BJ (cell line): Measurements from ENCODE around the gene EFCAB6. TPM values are rescaled to one million over a fixed set of nuclear protein-coding genes. Genes with fewer than 3 reads are reported as not detected.

Experiments
- CTCF ChIA-PET: fragments of 350-600 bp; formaldehyde crosslinking; extraction: SDS; loops from one replicate; lab custom pipeline; 2021; ENCODE audit warnings: antibody characterized with exemption, inconsistent platforms; lab: Yijun Ruan, JAX
- POLR2A ChIA-PET: fragments of 300-600 bp; sonication (Branson Sonifier 250); formaldehyde crosslinking; extraction: SDS; loops from one replicate; lab custom pipeline; 2021; ENCODE audit warnings: antibody characterized with exemption; lab: Charles Lee
- DNase-seq: peaks from one replicate; pipeline ENCODE4 v3.0.0-alpha.2; 2011; ENCODE audit warnings: low read depth
- H3K27me3 ChIP-seq: 2 replicates; pipeline ENCODE4 v1.6.0; 2011; ENCODE audit warnings: low read length; ENCODE audit not compliant: control insufficient read depth, insufficient read depth
- H3K36me3 ChIP-seq: 2 replicates; pipeline ENCODE4 v1.5.1; 2011; ENCODE audit warnings: low read length; ENCODE audit not compliant: control insufficient read depth, insufficient read depth
- H3K4me3 ChIP-seq: 2 replicates; pipeline ENCODE4 v1.5.1; 2011; ENCODE audit warnings: low read depth, mild to moderate bottlenecking, control low read depth, low read length
- polyA plus RNA-seq: library from polyadenylated mRNA; depleted of rRNA; stranded (reverse); fragments of >200 nt; gene quantifications from 2 replicates; pipeline ENCODE4 v1.2.3, GENCODE V29; 2011
- TF ChIP-seq, protein P1 (sequence below): IDR thresholded peaks from 2 replicates; pipeline ENCODE4 v1.5.1; 2011; ENCODE audit warnings: low read depth, mild to moderate bottlenecking, control low read depth, inconsistent platforms, low read length, moderate library complexity; ENCODE audit not compliant: insufficient read depth

EFCAB6 gene
- polyA plus RNA-seq, 1 experiment, result 0.75 TPM

DNA sequence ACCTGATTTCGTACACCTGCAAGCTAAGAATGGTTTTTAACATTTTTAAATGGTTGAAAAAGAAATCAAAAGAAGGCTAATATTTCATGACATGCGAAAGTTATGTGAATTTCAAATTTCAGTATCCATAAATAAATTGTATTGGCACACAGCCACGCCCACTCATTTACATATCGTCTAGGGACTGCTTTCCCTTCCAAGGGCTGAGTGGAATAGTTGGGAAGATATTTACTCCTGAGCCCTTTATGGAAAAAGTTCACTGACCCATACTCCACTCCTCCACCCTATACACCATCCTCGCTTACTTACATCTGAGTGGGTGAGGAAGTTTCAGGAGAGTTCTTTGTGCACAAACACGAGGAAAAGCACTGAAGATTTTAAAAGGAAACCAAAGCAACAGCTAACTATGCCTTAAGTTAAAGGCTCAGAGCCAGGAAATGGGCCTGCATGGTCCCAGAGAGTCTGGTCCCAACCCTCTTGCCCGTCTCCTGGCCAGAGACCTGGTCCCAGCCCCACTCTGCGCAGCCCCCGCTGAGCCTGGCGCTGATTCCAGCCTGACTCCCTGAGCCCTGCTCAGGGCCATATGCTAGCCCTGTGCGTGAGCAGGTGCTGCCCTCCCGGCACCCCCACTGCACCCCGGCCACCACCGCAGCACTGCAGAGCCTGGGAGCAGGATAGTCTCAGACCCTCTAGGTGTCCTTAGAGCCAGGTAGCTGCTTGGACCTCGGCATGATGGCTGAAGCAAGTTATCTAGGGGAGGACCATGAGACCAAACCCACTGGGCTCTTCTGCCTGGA, 69.8 kb downstream of the EFCAB6 start:
- CTCF ChIA-PET, result interaction anchor here (0.7 kb wide), 1 partner anchor 40 kb away, joined by 3 read pairs; no protein-coding TSS in a partner anchor
- TF ChIP-seq, protein P1, sequence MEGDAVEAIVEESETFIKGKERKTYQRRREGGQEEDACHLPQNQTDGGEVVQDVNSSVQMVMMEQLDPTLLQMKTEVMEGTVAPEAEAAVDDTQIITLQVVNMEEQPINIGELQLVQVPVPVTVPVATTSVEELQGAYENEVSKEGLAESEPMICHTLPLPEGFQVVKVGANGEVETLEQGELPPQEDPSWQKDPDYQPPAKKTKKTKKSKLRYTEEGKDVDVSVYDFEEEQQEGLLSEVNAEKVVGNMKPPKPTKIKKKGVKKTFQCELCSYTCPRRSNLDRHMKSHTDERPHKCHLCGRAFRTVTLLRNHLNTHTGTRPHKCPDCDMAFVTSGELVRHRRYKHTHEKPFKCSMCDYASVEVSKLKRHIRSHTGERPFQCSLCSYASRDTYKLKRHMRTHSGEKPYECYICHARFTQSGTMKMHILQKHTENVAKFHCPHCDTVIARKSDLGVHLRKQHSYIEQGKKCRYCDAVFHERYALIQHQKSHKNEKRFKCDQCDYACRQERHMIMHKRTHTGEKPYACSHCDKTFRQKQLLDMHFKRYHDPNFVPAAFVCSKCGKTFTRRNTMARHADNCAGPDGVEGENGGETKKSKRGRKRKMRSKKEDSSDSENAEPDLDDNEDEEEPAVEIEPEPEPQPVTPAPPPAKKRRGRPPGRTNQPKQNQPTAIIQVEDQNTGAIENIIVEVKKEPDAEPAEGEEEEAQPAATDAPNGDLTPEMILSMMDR, result no peak
- H3K4me3 ChIP-seq, result no peak overlapping the region
- POLR2A ChIA-PET, result no interaction called here
- DNase-seq, result no peak
- H3K27me3 ChIP-seq, result no peaks in the 10 kb centered on the region
- H3K36me3 ChIP-seq, result no peaks in the 10 kb centered on the region

DNA sequence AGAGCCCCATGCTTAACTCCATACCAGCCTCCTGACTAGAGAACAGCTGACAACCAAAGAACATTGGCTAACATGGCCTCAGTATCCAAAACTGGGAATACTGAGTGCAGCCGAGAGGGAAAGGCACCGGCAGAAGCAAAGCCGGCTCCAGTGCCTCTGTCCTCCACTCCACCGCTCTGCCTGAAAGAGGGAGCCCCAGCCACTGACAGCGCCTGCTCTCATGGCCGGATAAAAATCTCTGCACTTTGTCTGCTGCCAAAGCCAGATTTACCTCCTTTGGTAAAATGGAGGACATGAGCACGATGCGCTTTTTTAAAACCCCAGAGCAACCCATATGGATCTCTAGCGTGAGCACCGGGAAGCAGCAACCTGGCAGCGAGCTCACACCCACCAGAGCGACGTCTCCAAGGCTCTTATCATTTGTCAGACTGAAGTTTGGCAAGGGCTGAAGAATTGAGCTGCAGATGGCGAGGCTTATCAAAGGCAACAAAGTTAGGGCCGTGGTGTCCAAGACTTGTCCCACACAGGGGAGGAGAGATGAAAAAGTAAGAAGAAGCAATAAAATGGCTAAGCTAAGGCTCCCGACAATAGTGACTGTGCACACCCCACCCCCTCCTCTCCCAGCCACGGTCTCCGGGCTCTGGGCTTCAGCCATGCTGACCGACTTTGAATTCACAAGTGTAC, 71.4 kb downstream of the EFCAB6 start:
- no peak overlapping the region for H3K4me3 ChIP-seq
- H3K36me3 ChIP-seq, result no peaks in the 10 kb centered on the region
- TF ChIP-seq, protein P1, result no peak
- no peaks in the 10 kb centered on the region for H3K27me3 ChIP-seq
- DNase-seq, result no peak
- CTCF ChIA-PET, result no interaction called here
- POLR2A ChIA-PET, result no interaction called here

DNA sequence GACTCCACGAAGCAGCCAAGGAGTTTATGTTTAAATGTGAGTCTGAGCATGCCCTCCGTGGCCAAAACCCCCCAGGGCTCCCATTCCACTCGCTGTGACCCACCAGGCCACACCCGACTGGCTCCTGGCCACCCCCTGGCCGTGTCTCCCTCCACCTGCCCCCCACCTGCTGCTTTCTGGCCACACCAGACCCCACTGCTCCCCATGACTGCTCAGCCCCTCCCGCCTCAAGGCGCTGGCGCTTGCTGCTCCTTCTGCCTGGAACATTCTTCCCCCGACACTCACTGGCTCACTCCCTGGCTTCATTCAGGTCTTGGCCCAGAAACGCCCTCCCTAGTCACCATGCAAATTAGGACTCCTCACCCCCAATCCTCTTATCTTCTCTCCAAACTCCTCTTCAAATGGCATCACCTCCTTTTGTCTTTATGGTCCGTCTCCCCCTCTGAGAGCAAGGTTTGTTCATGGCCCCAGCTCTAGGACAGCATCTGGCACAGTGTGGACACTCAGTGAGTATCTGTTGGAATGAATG, 72.2 kb downstream of the EFCAB6 start:
- TF ChIP-seq, protein P1, result no peak
- H3K4me3 ChIP-seq, result no peak overlapping the region
- no peaks in the 10 kb centered on the region for H3K36me3 ChIP-seq
- POLR2A ChIA-PET, result no interaction called here
- H3K27me3 ChIP-seq, result no peaks in the 10 kb centered on the region
- CTCF ChIA-PET, result no interaction called here
- no peak for DNase-seq

DNA sequence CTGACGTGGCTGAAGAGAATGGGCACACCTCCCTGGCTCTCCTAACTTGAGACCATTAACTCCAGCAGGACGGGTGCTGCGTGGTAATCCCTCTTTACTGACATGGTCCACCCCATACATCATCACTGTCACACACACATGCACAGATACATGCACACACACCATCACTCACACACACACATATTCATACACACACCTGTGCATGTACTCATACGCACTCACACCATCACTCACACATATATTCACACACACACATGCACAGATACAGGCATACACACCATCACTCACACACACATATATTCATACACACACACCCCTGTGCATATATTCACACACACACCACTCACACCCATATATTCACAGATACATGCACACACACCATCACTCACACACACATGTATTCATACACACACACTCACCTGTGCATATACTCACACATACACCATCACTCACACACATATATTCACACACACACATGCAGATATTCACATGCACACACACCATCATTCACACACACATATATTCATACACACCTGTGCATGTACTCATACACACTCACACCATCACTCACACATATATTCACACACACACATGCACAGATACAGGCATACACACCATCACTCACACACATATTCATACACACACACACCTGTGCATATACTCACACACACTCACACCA, 74.8 kb downstream of the EFCAB6 start:
- CTCF ChIA-PET, result no interaction called here
- Histone ChIP-seq H3K27me3 (no peaks in the 10 kb centered on the region), H3K4me3 (no peak overlapping the region), H3K36me3 (no peaks in the 10 kb centered on the region)
- DNase-seq, result no peak
- TF ChIP-seq, protein P1, result no peak
- POLR2A ChIA-PET, result no interaction called here

DNA sequence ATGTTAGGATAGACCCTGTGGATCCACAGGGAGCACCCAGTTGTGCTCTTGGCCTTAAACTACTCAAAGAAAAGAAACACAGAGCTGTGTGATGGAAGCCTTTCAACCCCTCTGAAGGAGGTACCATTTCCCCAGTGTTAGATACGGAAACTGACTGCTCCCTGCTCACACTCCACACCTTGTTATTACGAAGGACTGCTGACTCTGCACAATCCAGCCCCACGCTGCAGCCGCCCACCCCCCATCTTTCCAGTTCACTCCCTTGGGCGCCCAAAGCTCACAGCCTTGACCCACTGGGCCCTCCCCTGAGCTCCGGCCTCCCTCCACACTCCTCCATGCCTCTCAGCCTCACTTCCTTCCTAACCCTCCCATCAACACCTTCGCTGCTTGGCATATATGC, 75.5 kb downstream of the EFCAB6 start:
- no peak for DNase-seq
- CTCF ChIA-PET, result no interaction called here
- POLR2A ChIA-PET, result no interaction called here

More for the DNA sequence above, 75.5 kb downstream of the EFCAB6 start:
- Histone ChIP-seq H3K4me3 (no peak overlapping the region), H3K36me3 (no peaks in the 10 kb centered on the region), H3K27me3 (no peaks in the 10 kb centered on the region)
- TF ChIP-seq, protein P1, result no peak
